SU-DHL-6 (cell line): ENCODE data around the gene HLA-DPB1.

Source experiments
- EZH2phosphoT487 ChIP-seq: fragments of 200-600 bp; sonication (generic), shearing (Covaris generic); conservative IDR thresholded peaks from 2 replicates; pipeline ENCODE4 v1.6.1; 2018; ENCODE audit warnings: mild to moderate bottlenecking, antibody characterized with exemption, low read length, moderate library complexity, mixed read lengths
- TF ChIP-seq, protein P1 (sequence below): fragments of 200-600 bp; sonication (generic); IDR thresholded peaks from one replicate; pipeline ENCODE4 v1.5.1; 2017; ENCODE audit warnings: antibody characterized with exemption, mild to moderate bottlenecking, low read length, moderate library complexity; ENCODE audit not compliant: insufficient read depth, poor library complexity, severe bottlenecking

DNA sequence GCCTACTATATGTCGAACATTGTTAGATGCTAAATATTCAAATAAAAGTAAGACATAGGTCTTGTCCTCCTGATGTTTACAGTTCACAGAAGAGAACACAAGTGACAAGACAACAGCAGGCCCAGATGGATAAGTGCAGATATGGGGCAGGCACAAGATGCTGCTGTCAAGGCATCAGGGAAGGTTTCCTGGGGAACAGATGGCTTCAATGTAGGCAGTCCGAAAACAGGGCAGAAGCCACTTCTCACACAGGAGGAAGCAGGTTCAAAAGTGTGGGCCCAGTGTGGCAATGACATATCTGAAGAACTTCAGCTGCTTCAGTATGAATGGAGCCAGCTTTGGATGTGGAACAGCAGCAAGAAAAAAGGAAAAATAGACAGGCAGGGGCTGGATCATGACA lies 32.5 kb downstream of the HLA-DPB1 start:
- TF ChIP-seq, protein P1, sequence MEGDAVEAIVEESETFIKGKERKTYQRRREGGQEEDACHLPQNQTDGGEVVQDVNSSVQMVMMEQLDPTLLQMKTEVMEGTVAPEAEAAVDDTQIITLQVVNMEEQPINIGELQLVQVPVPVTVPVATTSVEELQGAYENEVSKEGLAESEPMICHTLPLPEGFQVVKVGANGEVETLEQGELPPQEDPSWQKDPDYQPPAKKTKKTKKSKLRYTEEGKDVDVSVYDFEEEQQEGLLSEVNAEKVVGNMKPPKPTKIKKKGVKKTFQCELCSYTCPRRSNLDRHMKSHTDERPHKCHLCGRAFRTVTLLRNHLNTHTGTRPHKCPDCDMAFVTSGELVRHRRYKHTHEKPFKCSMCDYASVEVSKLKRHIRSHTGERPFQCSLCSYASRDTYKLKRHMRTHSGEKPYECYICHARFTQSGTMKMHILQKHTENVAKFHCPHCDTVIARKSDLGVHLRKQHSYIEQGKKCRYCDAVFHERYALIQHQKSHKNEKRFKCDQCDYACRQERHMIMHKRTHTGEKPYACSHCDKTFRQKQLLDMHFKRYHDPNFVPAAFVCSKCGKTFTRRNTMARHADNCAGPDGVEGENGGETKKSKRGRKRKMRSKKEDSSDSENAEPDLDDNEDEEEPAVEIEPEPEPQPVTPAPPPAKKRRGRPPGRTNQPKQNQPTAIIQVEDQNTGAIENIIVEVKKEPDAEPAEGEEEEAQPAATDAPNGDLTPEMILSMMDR = no peak
- TF ChIP-seq EZH2phosphoT487 = no peak
